ENCODE data around the gene VRK3.

The VRK3 gene

GRCh38 chr19:49997709-49998108 is 27.5 kb downstream of the VRK3 start:
- Histone ChIP-seq H3K9me3 (no peaks in the 10 kb centered on the region), H3K27me3 (no peaks in the 10 kb centered on the region), H4K20me1 (peaks cover 79% of the 10 kb centered on the region), H3K4me3 (no peak overlapping the region), H3K36me3 (peaks cover 100% of the 10 kb centered on the region), H3K4me2 (no peak overlapping the region), H3K4me1 (peaks cover 13% of the 10 kb centered on the region), H3K9ac (no peak overlapping the region), H3K27ac (no peak overlapping the region)
- TF ChIP-seq Cebpa-rat (IDR thresholded peaks at IDR 0.05): no peak

- no peak overlapping the region for H3K9ac ChIP-seq
- H3K27ac ChIP-seq: no peak overlapping the region
- no peak overlapping the region for H3K4me3 ChIP-seq
- no peak overlapping the region for H3K4me2 ChIP-seq
- H3K36me3 ChIP-seq: peaks cover 82% of the 10 kb centered on the region
- TF ChIP-seq Cebpa-rat (IDR thresholded peaks at IDR 0.05): no peak
- 0 out of 2 replicates have a peak, but pooled peaks cover 7% of the 10 kb centered on the region for H3K4me1 ChIP-seq
- no peaks in the 10 kb centered on the region for H3K27me3 ChIP-seq
- H4K20me1 ChIP-seq: peaks cover 96% of the 10 kb centered on the region
- no peaks in the 10 kb centered on the region for H3K9me3 ChIP-seq
Observed at GRCh38 chr19:49988433-49988832, 36.7 kb downstream of the VRK3 start.

- Histone ChIP-seq H3K9me3 (no peaks in the 10 kb centered on the region), H3K27ac (no peak overlapping the region), H4K20me1 (peaks cover 96% of the 10 kb centered on the region), H3K36me3 (peaks cover 78% of the 10 kb centered on the region), H3K4me2 (no peak overlapping the region), H3K4me3 (no peak overlapping the region), H3K9ac (no peak overlapping the region), H3K4me1 (0 out of 2 replicates have a peak, but pooled peaks cover 7% of the 10 kb centered on the region), H3K27me3 (no peaks in the 10 kb centered on the region)
- no peak for TF ChIP-seq Cebpa-rat (IDR thresholded peaks at IDR 0.05)
Observed at GRCh38 chr19:49988007-49988406, 37.2 kb downstream of the VRK3 start.

GRCh38 chr19:49987159-49987698 is 37.9 kb downstream of the VRK3 start:
- Histone ChIP-seq H4K20me1 (peaks cover 92% of the 10 kb centered on the region), H3K27me3 (no peaks in the 10 kb centered on the region), H3K4me3 (no peak overlapping the region), H3K27ac (no peak overlapping the region), H3K9me3 (no peaks in the 10 kb centered on the region), H3K4me2 (no peak overlapping the region), H3K4me1 (0 out of 2 replicates have a peak, but pooled peaks cover 7% of the 10 kb centered on the region), H3K9ac (no peak overlapping the region), H3K36me3 (peaks cover 72% of the 10 kb centered on the region)
- TF ChIP-seq Cebpa-rat (IDR thresholded peaks at IDR 0.05): no peak

- Histone ChIP-seq H3K4me1 (0 out of 2 replicates have a peak, but pooled peaks cover 7% of the 10 kb centered on the region), H3K4me2 (no peak overlapping the region), H3K27ac (no peak overlapping the region), H3K36me3 (peaks cover 72% of the 10 kb centered on the region), H3K9ac (no peak overlapping the region), H3K27me3 (no peaks in the 10 kb centered on the region), H3K9me3 (no peaks in the 10 kb centered on the region), H3K4me3 (no peak overlapping the region), H4K20me1 (peaks cover 83% of the 10 kb centered on the region)
- TF ChIP-seq Cebpa-rat (IDR thresholded peaks at IDR 0.05): no peak
Observed at GRCh38 chr19:49986354-49986753, 38.8 kb downstream of the VRK3 start.

- H3K9ac ChIP-seq: no peak overlapping the region
- peaks cover 78% of the 10 kb centered on the region for H4K20me1 ChIP-seq
- H3K9me3 ChIP-seq: no peaks in the 10 kb centered on the region
- H3K4me1 ChIP-seq: 0 out of 2 replicates have a peak, but pooled peaks cover 7% of the 10 kb centered on the region
- peaks cover 68% of the 10 kb centered on the region for H3K36me3 ChIP-seq
- TF ChIP-seq Cebpa-rat (IDR thresholded peaks at IDR 0.05): no peak
- H3K4me3 ChIP-seq: no peak overlapping the region
- no peak overlapping the region for H3K27ac ChIP-seq
- H3K4me2 ChIP-seq: no peak overlapping the region
- H3K27me3 ChIP-seq: no peaks in the 10 kb centered on the region
Observed at GRCh38 chr19:49985871-49986270, 39.3 kb downstream of the VRK3 start.

GRCh38 chr19:49984491-49984890 is 40.7 kb downstream of the VRK3 start:
- peaks cover 67% of the 10 kb centered on the region for H3K36me3 ChIP-seq
- H3K9ac ChIP-seq: no peak overlapping the region
- H3K4me2 ChIP-seq: no peak overlapping the region
- no peaks in the 10 kb centered on the region for H3K27me3 ChIP-seq
- no peak for TF ChIP-seq Cebpa-rat (IDR thresholded peaks at IDR 0.05)
- H3K27ac ChIP-seq: no peak overlapping the region
- no peaks in the 10 kb centered on the region for H3K9me3 ChIP-seq
- H3K4me3 ChIP-seq: no peak overlapping the region
- peaks cover 68% of the 10 kb centered on the region for H4K20me1 ChIP-seq
- H3K4me1 ChIP-seq: no peaks in the 10 kb centered on the region

GRCh38 chr19:49983645-49984229 is 41.4 kb downstream of the VRK3 start:
- H4K20me1 ChIP-seq: peaks cover 61% of the 10 kb centered on the region
- H3K9me3 ChIP-seq: no peaks in the 10 kb centered on the region
- H3K27ac ChIP-seq: no peak overlapping the region
- no peak overlapping the region for H3K9ac ChIP-seq
- H3K4me3 ChIP-seq: no peak overlapping the region
- H3K4me1 ChIP-seq: no peaks in the 10 kb centered on the region
- no peak for TF ChIP-seq Cebpa-rat (IDR thresholded peaks at IDR 0.05)
- H3K36me3 ChIP-seq: peaks cover 67% of the 10 kb centered on the region
- H3K27me3 ChIP-seq: no peaks in the 10 kb centered on the region
- H3K4me2 ChIP-seq: no peak overlapping the region

- Histone ChIP-seq H3K9me3 (no peaks in the 10 kb centered on the region), H3K36me3 (peaks cover 75% of the 10 kb centered on the region), H3K9ac (no peak overlapping the region), H3K4me2 (no peak overlapping the region), H3K27me3 (no peaks in the 10 kb centered on the region), H4K20me1 (peaks cover 49% of the 10 kb centered on the region), H3K4me1 (no peaks in the 10 kb centered on the region), H3K27ac (no peak overlapping the region), H3K4me3 (no peak overlapping the region)
- no peak for TF ChIP-seq Cebpa-rat (IDR thresholded peaks at IDR 0.05)
Observed at GRCh38 chr19:49981603-49982593, 43.3 kb downstream of the VRK3 start.

- H3K27me3 ChIP-seq: no peaks in the 10 kb centered on the region
- H3K27ac ChIP-seq: no peak overlapping the region
- no peak overlapping the region for H3K4me2 ChIP-seq
- H3K4me3 ChIP-seq: no peak overlapping the region
- H3K36me3 ChIP-seq: peaks cover 65% of the 10 kb centered on the region
- peaks cover 13% of the 10 kb centered on the region for H4K20me1 ChIP-seq
- TF ChIP-seq Cebpa-rat (IDR thresholded peaks at IDR 0.05): no peak
- H3K9me3 ChIP-seq: no peaks in the 10 kb centered on the region
- H3K4me1 ChIP-seq: no peaks in the 10 kb centered on the region
- no peak overlapping the region for H3K9ac ChIP-seq
Observed at GRCh38 chr19:49978324-49978723, 46.8 kb downstream of the VRK3 start.
